ENCODE measurements around the gene MCTP1. TPM values are rescaled to one million over a fixed set of nuclear protein-coding genes. Genes with fewer than 3 reads are reported as not detected.
A peak's percentile ranks its signal among the peaks of the same experiment; 100 is the strongest.

MCTP1 gene
- total and polyA plus RNA-seq, 4 donors: 8.2 to 54.6 (median 12.3) TPM

DNA sequence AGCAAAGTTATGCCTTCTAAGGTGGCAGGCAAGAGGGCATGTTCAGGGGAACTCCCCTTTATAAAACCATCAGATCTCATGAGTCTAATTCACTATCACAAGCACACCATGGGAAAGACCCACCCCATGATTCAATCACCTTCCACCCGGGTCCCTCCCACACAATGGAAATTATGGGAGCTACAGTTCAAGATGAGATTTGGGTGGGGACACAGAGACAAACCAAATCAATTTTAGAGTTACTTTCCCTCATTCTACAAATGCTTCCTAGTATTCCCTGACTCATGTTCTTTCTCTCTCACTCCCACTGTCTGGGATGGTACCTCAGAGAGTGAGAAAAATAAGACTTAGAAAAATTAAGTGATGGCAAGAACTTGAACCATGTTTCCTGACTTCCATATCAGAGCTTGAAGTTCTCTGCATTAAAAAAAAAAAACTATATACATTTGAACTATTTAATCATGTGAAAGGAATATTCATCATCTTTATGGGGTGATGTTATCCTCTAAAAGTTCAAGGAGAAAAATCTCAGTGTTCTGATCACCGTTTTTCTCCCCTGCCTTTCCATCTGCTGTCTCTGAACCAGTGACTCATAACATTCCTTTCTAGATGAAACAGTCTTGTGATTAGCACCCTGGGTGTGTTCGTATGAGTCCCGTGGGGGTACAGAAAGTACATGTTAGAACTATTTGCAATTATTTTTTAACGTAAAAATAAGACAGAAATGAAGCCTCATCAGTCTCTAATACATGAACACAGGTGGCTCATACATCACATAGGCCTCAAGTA lies 383.5 kb downstream of the MCTP1 start:
- H3K27ac ChIP-seq (ENCODE audit: low read depth, low read length): no peak overlapping the region
- no CpG with 5 or more reads among the region's 5 CpGs for WGBS (ENCODE audit: insufficient coverage)
- H3K27me3 ChIP-seq (ENCODE audit: control insufficient read depth, insufficient read depth, low read length): no peaks in the 10 kb centered on the region
- H3K9me3 ChIP-seq (ENCODE audit: control insufficient read depth, insufficient read depth, low read length): no peaks in the 10 kb centered on the region
- H3K4me3 ChIP-seq (ENCODE audit: low read depth, low read length): no peak overlapping the region
- DNase-seq (ENCODE audit: low read depth in 4 of 6, low spot score in 6 of 6): no peak
- H3K36me3 ChIP-seq (ENCODE audit: control insufficient read depth, insufficient read depth, low read length): no peaks in the 10 kb centered on the region
- no peaks in the 10 kb centered on the region for H3K4me1 ChIP-seq (ENCODE audit: control insufficient read depth, insufficient read depth, low read length)

DNA sequence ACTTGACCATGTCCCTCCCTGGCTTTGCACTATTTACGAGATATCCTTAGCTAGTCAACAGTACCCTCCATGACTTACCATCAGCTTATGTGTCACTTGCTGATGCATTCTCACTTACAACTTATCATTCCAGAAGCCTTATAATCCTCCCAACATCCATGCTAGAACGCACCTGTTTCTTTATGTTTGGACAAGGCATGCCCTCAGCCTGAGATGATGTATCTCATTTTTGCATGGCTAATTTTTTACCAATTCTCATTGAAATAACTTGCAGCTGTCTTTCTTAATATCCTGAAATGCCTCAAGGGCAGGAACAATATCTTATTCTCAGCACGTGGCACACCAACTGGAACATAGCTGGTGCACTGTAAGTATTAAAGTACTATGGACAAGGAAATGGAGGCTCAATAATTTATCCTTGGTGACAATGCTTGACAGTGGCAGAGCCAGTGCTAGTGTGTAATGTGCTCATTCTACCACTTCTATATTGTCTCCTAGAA lies 384.8 kb downstream of the MCTP1 start:
- Histone ChIP-seq H3K27ac (ENCODE audit: low read depth, low read length) (no peak overlapping the region), H3K27me3 (ENCODE audit: control insufficient read depth, insufficient read depth, low read length) (no peaks in the 10 kb centered on the region), H3K36me3 (ENCODE audit: control insufficient read depth, insufficient read depth, low read length) (no peaks in the 10 kb centered on the region), H3K4me1 (ENCODE audit: control insufficient read depth, insufficient read depth, low read length) (no peaks in the 10 kb centered on the region), H3K4me3 (ENCODE audit: low read depth, low read length) (no peak overlapping the region), H3K9me3 (ENCODE audit: control insufficient read depth, insufficient read depth, low read length) (no peaks in the 10 kb centered on the region)
- no peak for DNase-seq (ENCODE audit: low read depth in 4 of 6, low spot score in 6 of 6)
- 100% methylated on average over 2 of the region's 3 CpGs for WGBS (ENCODE audit: insufficient coverage)

DNA sequence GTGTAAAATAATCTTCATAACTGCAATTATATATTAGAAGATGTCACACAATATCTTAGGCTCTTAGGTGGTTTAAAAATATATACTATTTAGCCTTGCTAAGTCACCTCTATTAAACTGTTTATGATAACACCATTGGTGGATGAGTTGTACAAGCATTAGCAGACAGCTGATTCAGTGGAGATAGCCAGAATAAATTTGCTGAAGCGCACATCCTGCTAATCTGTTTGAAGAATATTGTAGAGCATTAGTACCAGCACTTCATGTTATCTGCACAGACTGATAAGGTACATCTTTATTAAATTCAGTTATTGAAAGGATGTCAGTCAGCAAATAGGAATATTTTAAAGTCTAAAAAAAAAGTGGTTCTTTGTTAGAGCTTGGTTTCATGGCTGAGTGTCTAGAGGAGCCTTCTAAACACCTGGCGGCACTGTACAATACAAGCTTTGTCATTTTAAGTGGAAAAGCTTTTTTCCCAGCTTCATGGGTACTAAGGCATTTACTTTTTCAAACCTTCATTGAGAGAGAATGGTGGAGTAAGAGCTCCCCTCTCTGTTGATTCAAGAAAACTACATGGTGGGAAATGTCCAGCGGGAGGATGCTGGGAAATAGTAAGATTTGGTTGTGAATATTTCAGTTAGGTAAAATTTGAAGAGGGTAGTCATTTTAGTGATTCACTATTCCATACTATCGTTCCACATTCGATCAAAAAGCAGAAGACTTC lies 391.3 kb downstream of the MCTP1 start:
- peak in 3 of 6 donors; percentile 22 to 85 (median 67) for DNase-seq (ENCODE audit: low read depth in 4 of 6, low spot score in 6 of 6)
- Histone ChIP-seq H3K9me3 (ENCODE audit: control insufficient read depth, insufficient read depth, low read length) (no peaks in the 10 kb centered on the region), H3K4me3 (ENCODE audit: low read depth, low read length) (no peak overlapping the region), H3K27ac (ENCODE audit: low read depth, low read length) (no peak overlapping the region), H3K27me3 (ENCODE audit: control insufficient read depth, insufficient read depth, low read length) (no peaks in the 10 kb centered on the region), H3K4me1 (ENCODE audit: control insufficient read depth, insufficient read depth, low read length) (no peaks in the 10 kb centered on the region), H3K36me3 (ENCODE audit: control insufficient read depth, insufficient read depth, low read length) (no peaks in the 10 kb centered on the region)
- WGBS (ENCODE audit: insufficient coverage): no CpG with 5 or more reads among the region's 5 CpGs

DNA sequence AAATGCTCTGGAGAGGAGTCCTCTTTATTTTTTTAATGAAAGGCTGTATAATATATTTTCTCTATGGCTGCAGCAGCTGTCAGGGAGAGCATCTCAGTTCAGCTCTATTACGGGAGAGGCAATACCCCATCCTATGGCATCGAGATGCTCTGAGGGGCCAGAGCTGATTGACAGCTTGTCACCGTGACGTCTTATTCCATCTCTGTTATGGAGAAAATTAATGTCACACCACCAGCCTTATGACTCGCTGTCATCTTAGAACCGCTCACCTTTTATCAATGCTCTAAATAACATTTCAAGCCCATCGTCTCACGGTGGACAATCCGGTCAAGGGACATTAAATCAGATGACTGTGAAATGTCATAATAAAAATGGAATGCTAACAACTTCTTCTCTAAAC lies 392.9 kb downstream of the MCTP1 start:
- no peaks in the 10 kb centered on the region for H3K36me3 ChIP-seq (ENCODE audit: control insufficient read depth, insufficient read depth, low read length)
- DNase-seq (ENCODE audit: low read depth in 4 of 6, low spot score in 6 of 6): peak in 1 of 6 donors; percentile 25
- no peak overlapping the region for H3K4me3 ChIP-seq (ENCODE audit: low read depth, low read length)
- H3K9me3 ChIP-seq (ENCODE audit: control insufficient read depth, insufficient read depth, low read length): no peaks in the 10 kb centered on the region
- no peaks in the 10 kb centered on the region for H3K4me1 ChIP-seq (ENCODE audit: control insufficient read depth, insufficient read depth, low read length)
- no peak overlapping the region for H3K27ac ChIP-seq (ENCODE audit: low read depth, low read length)
- 94% methylated on average over 6 of the region's 9 CpGs for WGBS (ENCODE audit: insufficient coverage)
- H3K27me3 ChIP-seq (ENCODE audit: control insufficient read depth, insufficient read depth, low read length): no peaks in the 10 kb centered on the region

DNA sequence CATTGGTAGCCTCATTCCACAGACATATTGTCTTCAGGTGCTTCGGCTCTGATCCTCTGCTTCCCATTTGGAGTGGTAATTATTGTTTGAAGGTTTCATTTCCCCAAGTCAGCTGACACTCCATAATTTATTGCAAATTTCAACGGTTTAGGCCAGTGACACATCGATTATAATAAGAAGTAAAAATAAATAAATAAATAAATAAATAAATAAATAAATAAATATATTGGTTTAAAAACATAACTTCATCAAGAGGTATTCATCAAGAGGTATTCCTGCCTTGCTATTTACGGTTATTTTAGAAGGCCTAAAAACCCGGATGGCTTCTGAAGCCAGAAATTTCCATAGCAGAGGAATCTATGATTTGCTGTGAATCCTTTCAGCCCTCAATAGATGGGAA lies 393.3 kb downstream of the MCTP1 start:
- DNase-seq (ENCODE audit: low read depth in 4 of 6, low spot score in 6 of 6): no peak
- WGBS (ENCODE audit: insufficient coverage): no CpG with 5 or more reads among the region's 5 CpGs
- no peak overlapping the region for H3K27ac ChIP-seq (ENCODE audit: low read depth, low read length)
- no peak overlapping the region for H3K4me3 ChIP-seq (ENCODE audit: low read depth, low read length)
- no peaks in the 10 kb centered on the region for H3K4me1 ChIP-seq (ENCODE audit: control insufficient read depth, insufficient read depth, low read length)
- no peaks in the 10 kb centered on the region for H3K9me3 ChIP-seq (ENCODE audit: control insufficient read depth, insufficient read depth, low read length)
- no peaks in the 10 kb centered on the region for H3K27me3 ChIP-seq (ENCODE audit: control insufficient read depth, insufficient read depth, low read length)
- no peaks in the 10 kb centered on the region for H3K36me3 ChIP-seq (ENCODE audit: control insufficient read depth, insufficient read depth, low read length)

DNA sequence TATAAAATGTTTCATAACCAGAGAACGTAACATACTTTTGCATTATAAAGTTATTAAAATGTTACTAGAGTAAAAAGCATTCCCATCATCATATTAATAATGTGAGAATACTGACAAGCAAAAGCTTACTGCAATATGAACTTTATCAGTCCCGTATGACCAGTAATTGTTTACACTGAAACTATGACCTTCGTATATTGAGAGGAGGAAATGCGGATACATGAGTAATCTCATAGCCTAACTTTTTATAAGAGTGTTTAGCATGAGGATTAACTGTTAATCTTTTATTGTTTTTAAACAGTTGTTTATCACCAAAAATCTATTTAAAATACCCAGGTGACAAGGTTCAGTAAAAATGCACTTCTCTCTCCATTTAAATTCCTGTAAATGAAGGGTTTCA lies 394.0 kb downstream of the MCTP1 start:
- no peak overlapping the region for H3K27ac ChIP-seq (ENCODE audit: low read depth, low read length)
- WGBS (ENCODE audit: insufficient coverage): no CpG with 5 or more reads among the region's 4 CpGs
- no peaks in the 10 kb centered on the region for H3K27me3 ChIP-seq (ENCODE audit: control insufficient read depth, insufficient read depth, low read length)
- no peak for DNase-seq (ENCODE audit: low read depth in 4 of 6, low spot score in 6 of 6)
- H3K36me3 ChIP-seq (ENCODE audit: control insufficient read depth, insufficient read depth, low read length): no peaks in the 10 kb centered on the region
- no peaks in the 10 kb centered on the region for H3K4me1 ChIP-seq (ENCODE audit: control insufficient read depth, insufficient read depth, low read length)
- H3K4me3 ChIP-seq (ENCODE audit: low read depth, low read length): no peak overlapping the region
- H3K9me3 ChIP-seq (ENCODE audit: control insufficient read depth, insufficient read depth, low read length): no peaks in the 10 kb centered on the region

DNA sequence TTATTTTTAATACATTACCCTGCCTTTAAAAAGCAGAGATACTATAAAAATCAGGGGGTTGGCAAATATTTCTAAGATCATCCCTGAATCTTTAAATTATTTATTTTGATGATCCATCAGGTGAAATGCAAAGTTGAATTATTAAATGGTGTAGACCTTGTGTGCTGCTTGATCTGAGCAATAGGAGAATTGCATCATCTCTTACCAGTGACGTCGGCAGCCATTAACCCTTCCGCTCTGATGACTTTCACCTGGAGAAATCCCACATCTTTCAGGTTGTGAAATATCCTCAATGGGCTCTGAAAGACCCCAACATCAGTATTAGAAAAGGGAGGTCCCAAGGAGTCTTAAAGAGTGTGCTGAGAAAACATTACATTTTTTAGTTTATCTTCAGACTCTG lies 396.2 kb downstream of the MCTP1 start:
- WGBS (ENCODE audit: insufficient coverage): 67% methylated on average over 3 of the region's 3 CpGs
- Histone ChIP-seq H3K4me3 (ENCODE audit: low read depth, low read length) (no peak overlapping the region), H3K4me1 (ENCODE audit: control insufficient read depth, insufficient read depth, low read length) (no peaks in the 10 kb centered on the region), H3K36me3 (ENCODE audit: control insufficient read depth, insufficient read depth, low read length) (no peaks in the 10 kb centered on the region), H3K27ac (ENCODE audit: low read depth, low read length) (no peak overlapping the region), H3K9me3 (ENCODE audit: control insufficient read depth, insufficient read depth, low read length) (no peaks in the 10 kb centered on the region), H3K27me3 (ENCODE audit: control insufficient read depth, insufficient read depth, low read length) (no peaks in the 10 kb centered on the region)
- DNase-seq (ENCODE audit: low read depth in 4 of 6, low spot score in 6 of 6): no peak

DNA sequence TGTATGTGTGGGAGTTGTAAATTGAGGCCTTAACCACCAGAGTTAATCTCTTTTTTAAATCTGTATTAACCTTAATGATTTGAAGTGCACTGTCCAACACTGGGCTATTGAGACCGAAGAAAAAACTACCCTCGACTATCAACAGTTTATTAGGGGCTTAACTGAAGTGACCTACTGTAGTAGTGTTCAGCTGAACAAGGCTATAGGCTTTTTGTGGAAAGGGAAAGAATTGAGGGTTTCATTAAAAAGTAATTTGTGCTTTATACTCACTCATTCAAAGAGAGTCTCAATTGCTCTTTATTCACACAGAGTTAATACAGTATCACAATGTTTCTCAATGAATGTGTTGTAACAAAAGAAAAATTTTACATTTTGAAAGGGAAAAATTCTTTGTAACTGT lies 399.0 kb downstream of the MCTP1 start:
- Histone ChIP-seq H3K27me3 (ENCODE audit: control insufficient read depth, insufficient read depth, low read length) (no peaks in the 10 kb centered on the region), H3K9me3 (ENCODE audit: control insufficient read depth, insufficient read depth, low read length) (no peaks in the 10 kb centered on the region), H3K4me3 (ENCODE audit: low read depth, low read length) (no peak overlapping the region), H3K27ac (ENCODE audit: low read depth, low read length) (peak overlapping the region; percentile 80), H3K4me1 (ENCODE audit: control insufficient read depth, insufficient read depth, low read length) (no peaks in the 10 kb centered on the region), H3K36me3 (ENCODE audit: control insufficient read depth, insufficient read depth, low read length) (no peaks in the 10 kb centered on the region)
- no CpG with 5 or more reads among the region's 2 CpGs for WGBS (ENCODE audit: insufficient coverage)
- peak in 1 of 6 donors; percentile 35 for DNase-seq (ENCODE audit: low read depth in 4 of 6, low spot score in 6 of 6)

DNA sequence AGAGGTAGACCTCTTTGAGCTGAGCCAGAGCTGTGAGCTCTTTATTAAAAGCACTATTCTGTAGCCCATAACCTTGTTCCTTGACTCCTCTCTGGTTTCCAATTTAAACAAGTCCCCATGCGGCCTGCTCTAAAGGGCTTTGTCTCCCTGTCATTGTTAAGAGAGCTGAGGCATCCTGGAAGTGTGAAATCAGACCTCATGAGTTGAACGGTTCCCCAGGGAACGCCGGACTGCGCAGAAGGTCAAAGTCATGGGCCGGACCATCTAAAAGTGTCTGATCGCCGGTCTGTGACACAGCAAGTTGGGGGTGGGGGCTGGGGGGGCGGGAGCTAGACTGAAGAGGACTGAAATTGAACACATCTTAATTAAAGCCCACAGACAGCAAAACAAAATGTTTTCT lies 400.6 kb downstream of the MCTP1 start:
- Histone ChIP-seq H3K36me3 (ENCODE audit: control insufficient read depth, insufficient read depth, low read length) (no peaks in the 10 kb centered on the region), H3K27me3 (ENCODE audit: control insufficient read depth, insufficient read depth, low read length) (no peaks in the 10 kb centered on the region), H3K9me3 (ENCODE audit: control insufficient read depth, insufficient read depth, low read length) (no peaks in the 10 kb centered on the region), H3K4me1 (ENCODE audit: control insufficient read depth, insufficient read depth, low read length) (no peaks in the 10 kb centered on the region), H3K4me3 (ENCODE audit: low read depth, low read length) (no peak overlapping the region), H3K27ac (ENCODE audit: low read depth, low read length) (peak overlapping the region; percentile 40)
- DNase-seq (ENCODE audit: low read depth in 4 of 6, low spot score in 6 of 6): peak in 4 of 6 donors; percentile 32 to 86 (median 54)
- WGBS (ENCODE audit: insufficient coverage): 18% methylated on average over 8 of the region's 9 CpGs

DNA sequence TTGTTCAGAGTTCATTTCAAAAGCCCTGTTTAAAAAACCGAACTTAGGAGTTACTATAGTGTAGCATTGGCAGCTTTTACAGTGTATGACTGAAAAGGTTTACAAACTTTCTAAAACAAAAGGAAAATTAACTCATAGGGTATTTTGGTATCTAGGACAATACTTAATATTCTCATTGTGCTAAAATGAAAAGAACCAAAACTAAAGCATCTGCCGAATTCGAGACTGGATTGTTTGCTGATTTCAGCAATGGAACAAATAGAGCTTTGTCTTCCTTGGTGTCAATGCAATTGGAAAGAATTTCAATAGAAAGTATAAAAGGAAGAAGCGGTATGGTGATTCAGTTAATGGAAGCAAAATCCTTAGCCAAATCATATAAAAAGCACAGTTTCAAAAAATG lies 412.4 kb downstream of the MCTP1 start:
- WGBS (ENCODE audit: insufficient coverage): 40% methylated on average over 1 of the region's 4 CpGs
- H3K36me3 ChIP-seq (ENCODE audit: control insufficient read depth, insufficient read depth, low read length): no peaks in the 10 kb centered on the region
- H3K9me3 ChIP-seq (ENCODE audit: control insufficient read depth, insufficient read depth, low read length): no peaks in the 10 kb centered on the region
- no peaks in the 10 kb centered on the region for H3K4me1 ChIP-seq (ENCODE audit: control insufficient read depth, insufficient read depth, low read length)
- DNase-seq (ENCODE audit: low read depth in 4 of 6, low spot score in 6 of 6): no peak
- no peaks in the 10 kb centered on the region for H3K27me3 ChIP-seq (ENCODE audit: control insufficient read depth, insufficient read depth, low read length)
- no peak overlapping the region for H3K4me3 ChIP-seq (ENCODE audit: low read depth, low read length)
- H3K27ac ChIP-seq (ENCODE audit: low read depth, low read length): no peak overlapping the region

Measured in spinal cord (tissue), 10 donors.